WTC11 (cell line): ENCODE data around the gene ZBTB7B. TPM values are rescaled to one million over a fixed set of nuclear protein-coding genes. Genes with fewer than 3 reads are reported as not detected.

ENCODE experiments used
- ATAC-seq: fragments of 200-7000 bp; cut with Tn5 transposase; 2 replicates; pipeline ENCODE4 v1.10.0; 2021; ENCODE audit warnings: mild to moderate bottlenecking, moderate library complexity
- CTCF ChIA-PET: fragments of 300-600 bp; sonication (Branson Sonifier 250); formaldehyde crosslinking; loops from one replicate; lab custom pipeline; 2021; ENCODE audit warnings: antibody characterized with exemption; lab: Charles Lee
- POLR2A ChIA-PET: fragments of 350-600 bp; sonication (Branson Sonifier 250); formaldehyde crosslinking; loops from one replicate; lab custom pipeline; 2021; ENCODE audit warnings: antibody characterized with exemption; lab: Charles Lee
- DNase-seq: peaks from one replicate; pipeline ENCODE4 v3.0.0; 2021; ENCODE audit warnings: low spot score
- H3K27ac Mint-ChIP-seq: 2 replicates; pipeline ENCODE4 v1.8.0; 2021; ENCODE audit warnings: mixed read lengths
- H3K27me3 Mint-ChIP-seq: 2 replicates; pipeline ENCODE4 v1.8.0; 2021; ENCODE audit warnings: low read depth, mild to moderate bottlenecking, moderate library complexity, mixed read lengths
- H3K36me3 Mint-ChIP-seq: 2 replicates; pipeline ENCODE4 v1.8.0; 2021; ENCODE audit warnings: mixed read lengths
- H3K4me1 Mint-ChIP-seq: 2 replicates; pipeline ENCODE4 v1.8.0; 2022; ENCODE audit warnings: mixed read lengths
- H3K4me3 Mint-ChIP-seq: 2 replicates; pipeline ENCODE4 v1.8.0; 2021; ENCODE audit warnings: mild to moderate bottlenecking, moderate library complexity, mixed read lengths
- H3K9me3 Mint-ChIP-seq: 2 replicates; pipeline ENCODE4 v1.8.0; 2021; ENCODE audit warnings: mixed read lengths
- ATF1 ChIP-seq: sonication (generic); formaldehyde crosslinking; IDR thresholded peaks from 2 replicates; pipeline ENCODE4 v1.8.1; 2023; ENCODE audit warnings: mild to moderate bottlenecking, moderate library complexity, missing genetic modification reagents
- ATF3 ChIP-seq: sonication (generic); formaldehyde crosslinking; conservative IDR thresholded peaks from 2 replicates; pipeline ENCODE4 v1.8.1; 2022; ENCODE audit warnings: mild to moderate bottlenecking, missing genetic modification reagents
- CBFB ChIP-seq: sonication (generic); formaldehyde crosslinking; IDR thresholded peaks from 2 replicates; pipeline ENCODE4 v1.8.1; 2022; ENCODE audit warnings: mild to moderate bottlenecking, low read depth, missing genetic modification reagents
- CREM ChIP-seq: sonication (generic); formaldehyde crosslinking; IDR thresholded peaks from 2 replicates; pipeline ENCODE4 v1.8.1; 2022; ENCODE audit warnings: mild to moderate bottlenecking, missing genetic modification reagents, moderate library complexity
- ELF4 ChIP-seq: sonication (generic); formaldehyde crosslinking; IDR thresholded peaks from 2 replicates; pipeline ENCODE4 v1.8.1; 2022; ENCODE audit warnings: low read depth, mild to moderate bottlenecking, moderate library complexity, missing genetic modification reagents
- FOXK1 ChIP-seq: sonication (generic); formaldehyde crosslinking; IDR thresholded peaks from 2 replicates; pipeline ENCODE4 v1.8.0; 2022; ENCODE audit warnings: mild to moderate bottlenecking, moderate library complexity, missing genetic modification reagents
- JAZF1 ChIP-seq: fragments of 250-450 bp; sonication (Bioruptor Pico); IDR thresholded peaks from 2 replicates; pipeline ENCODE4 v1.9.0; 2021; ENCODE audit warnings: moderate library complexity, mild to moderate bottlenecking, inconsistent platforms
- MYBL2 ChIP-seq: sonication (generic); formaldehyde crosslinking; IDR thresholded peaks from 2 replicates; pipeline ENCODE4 v1.8.1; 2023; ENCODE audit warnings: mild to moderate bottlenecking, moderate library complexity, missing genetic modification reagents
- NFYB ChIP-seq: sonication (generic); formaldehyde crosslinking; conservative IDR thresholded peaks from 2 replicates; pipeline ENCODE4 v1.8.0; 2022; ENCODE audit warnings: low read depth, missing genetic modification reagents
- NR1H2 ChIP-seq: sonication (generic); formaldehyde crosslinking; IDR thresholded peaks from 2 replicates; pipeline ENCODE4 v1.9.0; 2021; ENCODE audit warnings: mild to moderate bottlenecking, moderate library complexity, missing genetic modification reagents
- NR3C1 ChIP-seq: sonication (generic); formaldehyde crosslinking; conservative IDR thresholded peaks from 2 replicates; pipeline ENCODE4 v1.8.1; 2023; ENCODE audit warnings: low read depth, mild to moderate bottlenecking, missing genetic modification reagents
- SP1 ChIP-seq: sonication (generic); formaldehyde crosslinking; conservative IDR thresholded peaks from 2 replicates; pipeline ENCODE4 v1.8.1; 2022; ENCODE audit warnings: missing genetic modification reagents
- STAT6 ChIP-seq: sonication (generic); formaldehyde crosslinking; conservative IDR thresholded peaks from 2 replicates; pipeline ENCODE4 v1.8.1; 2023; ENCODE audit warnings: mild to moderate bottlenecking, low read depth, missing genetic modification reagents, moderate library complexity
- ZNF121 ChIP-seq: sonication (generic); formaldehyde crosslinking; IDR thresholded peaks from 2 replicates; pipeline ENCODE4 v1.8.0; 2023; ENCODE audit warnings: missing genetic modification reagents
- ZNF263 ChIP-seq: sonication (generic); formaldehyde crosslinking; IDR thresholded peaks from 2 replicates; pipeline ENCODE4 v1.8.1; 2022; ENCODE audit warnings: low read depth, mild to moderate bottlenecking, moderate library complexity, missing genetic modification reagents
- ZNF281 ChIP-seq: sonication (generic); formaldehyde crosslinking; IDR thresholded peaks from 2 replicates; pipeline ENCODE4 v1.8.0; 2023; ENCODE audit warnings: mild to moderate bottlenecking, missing genetic modification reagents
- ZNF512 ChIP-seq: sonication (generic); formaldehyde crosslinking; IDR thresholded peaks from 2 replicates; pipeline ENCODE4 v1.8.1; 2022; ENCODE audit warnings: missing genetic modification reagents, borderline replicate concordance
- ZNF671 ChIP-seq: fragments of 250-450 bp; sonication (Bioruptor Pico); IDR thresholded peaks from 2 replicates; pipeline ENCODE4 v1.8.0; 2021; ENCODE audit warnings: mild to moderate bottlenecking
- total RNA-seq: library from RNA; stranded (reverse); gene quantifications from 3 replicates; pipeline ENCODE4 v1.2.3, GENCODE V29; 2021
- TF ChIP-seq, protein P1 (sequence below): sonication (generic); formaldehyde crosslinking; IDR thresholded peaks from 2 replicates; pipeline ENCODE4 v1.8.0; 2022; ENCODE audit warnings: mild to moderate bottlenecking, missing genetic modification reagents
- TF ChIP-seq, protein P2 (sequence below): fragments of 250-450 bp; sonication (Bioruptor Pico); IDR thresholded peaks from 2 replicates; pipeline ENCODE4 v1.9.0; 2021; ENCODE audit warnings: mild to moderate bottlenecking

ZBTB7B gene
- total RNA-seq, 1 experiment from 2014 or later: 29.8 TPM

- CTCF ChIA-PET: interaction anchor here (0.8 to 3.8 kb wide), 4 partner anchors 31 to 97 kb away, joined by 3 to 77 read pairs (median 4); partner anchors contain the start of gene ADAM15
- peaks cover 48% of the 10 kb centered on the region for H3K4me1 Mint-ChIP-seq
- no peak for ATAC-seq
- TF ChIP-seq FOXK1 (CRISPR knock-in tag) (no peak), JAZF1 (no peak), SP1 (CRISPR knock-in tag) (no peak), ATF1 (CRISPR knock-in tag) (no peak), ZNF263 (CRISPR knock-in tag) (no peak), CREM (CRISPR knock-in tag) (no peak), ZNF121 (CRISPR knock-in tag) (no peak), ELF4 (no peak), ZNF281 (CRISPR knock-in tag) (no peak), NR1H2 (no peak), ZNF512 (CRISPR knock-in tag) (no peak), STAT6 (CRISPR knock-in tag) (no peak), NFYB (CRISPR knock-in tag) (no peak), ATF3 (CRISPR knock-in tag) (no peak), NR3C1 (CRISPR knock-in tag) (no peak), ZNF671 (CRISPR knock-in tag) (no peak), MYBL2 (no peak), CBFB (CRISPR knock-in tag) (no peak)
- TF ChIP-seq, protein P1, sequence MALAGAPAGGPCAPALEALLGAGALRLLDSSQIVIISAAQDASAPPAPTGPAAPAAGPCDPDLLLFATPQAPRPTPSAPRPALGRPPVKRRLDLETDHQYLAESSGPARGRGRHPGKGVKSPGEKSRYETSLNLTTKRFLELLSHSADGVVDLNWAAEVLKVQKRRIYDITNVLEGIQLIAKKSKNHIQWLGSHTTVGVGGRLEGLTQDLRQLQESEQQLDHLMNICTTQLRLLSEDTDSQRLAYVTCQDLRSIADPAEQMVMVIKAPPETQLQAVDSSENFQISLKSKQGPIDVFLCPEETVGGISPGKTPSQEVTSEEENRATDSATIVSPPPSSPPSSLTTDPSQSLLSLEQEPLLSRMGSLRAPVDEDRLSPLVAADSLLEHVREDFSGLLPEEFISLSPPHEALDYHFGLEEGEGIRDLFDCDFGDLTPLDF (CRISPR knock-in tag): no peak
- TF ChIP-seq, protein P2, sequence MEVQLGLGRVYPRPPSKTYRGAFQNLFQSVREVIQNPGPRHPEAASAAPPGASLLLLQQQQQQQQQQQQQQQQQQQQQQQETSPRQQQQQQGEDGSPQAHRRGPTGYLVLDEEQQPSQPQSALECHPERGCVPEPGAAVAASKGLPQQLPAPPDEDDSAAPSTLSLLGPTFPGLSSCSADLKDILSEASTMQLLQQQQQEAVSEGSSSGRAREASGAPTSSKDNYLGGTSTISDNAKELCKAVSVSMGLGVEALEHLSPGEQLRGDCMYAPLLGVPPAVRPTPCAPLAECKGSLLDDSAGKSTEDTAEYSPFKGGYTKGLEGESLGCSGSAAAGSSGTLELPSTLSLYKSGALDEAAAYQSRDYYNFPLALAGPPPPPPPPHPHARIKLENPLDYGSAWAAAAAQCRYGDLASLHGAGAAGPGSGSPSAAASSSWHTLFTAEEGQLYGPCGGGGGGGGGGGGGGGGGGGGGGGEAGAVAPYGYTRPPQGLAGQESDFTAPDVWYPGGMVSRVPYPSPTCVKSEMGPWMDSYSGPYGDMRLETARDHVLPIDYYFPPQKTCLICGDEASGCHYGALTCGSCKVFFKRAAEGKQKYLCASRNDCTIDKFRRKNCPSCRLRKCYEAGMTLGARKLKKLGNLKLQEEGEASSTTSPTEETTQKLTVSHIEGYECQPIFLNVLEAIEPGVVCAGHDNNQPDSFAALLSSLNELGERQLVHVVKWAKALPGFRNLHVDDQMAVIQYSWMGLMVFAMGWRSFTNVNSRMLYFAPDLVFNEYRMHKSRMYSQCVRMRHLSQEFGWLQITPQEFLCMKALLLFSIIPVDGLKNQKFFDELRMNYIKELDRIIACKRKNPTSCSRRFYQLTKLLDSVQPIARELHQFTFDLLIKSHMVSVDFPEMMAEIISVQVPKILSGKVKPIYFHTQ (CRISPR knock-in tag): no peak
- TF ChIP-seq, all 79 proteins: peak for 0
- H3K9me3 Mint-ChIP-seq: no peaks in the 10 kb centered on the region
- no peak for DNase-seq
- no peaks in the 10 kb centered on the region for H3K27me3 Mint-ChIP-seq
- H3K36me3 Mint-ChIP-seq: peaks cover 4% of the 10 kb centered on the region
- POLR2A ChIA-PET: interaction anchor here (1.4 kb wide), 1 partner anchor 17 kb away, joined by 5 read pairs; the partner anchor contains the start of gene SHC1
- H3K4me3 Mint-ChIP-seq: no peak overlapping the region
- H3K27ac Mint-ChIP-seq: no peak overlapping the region
Measured at GRCh38 chr1:154953611-154954038, 49.0 kb upstream of the ZBTB7B start.
